Liver (tissue), 2 donors: ENCODE results near the gene PRCC.

Source experiments
- RAD21 ChIP-seq, 2 donors: IDR thresholded peaks; 2 replicates each; pipeline ENCODE4 v1.6.1; 2016; ENCODE audit warnings: antibody characterized with exemption in 2 of 2, mild to moderate bottlenecking in 2 of 2
- TF ChIP-seq, protein P1 (sequence below): IDR thresholded peaks from 2 replicates; pipeline ENCODE4 v1.6.1; 2016; ENCODE audit warnings: antibody characterized with exemption, mild to moderate bottlenecking
- TF ChIP-seq, protein P2 (sequence below): IDR thresholded peaks from 2 replicates; pipeline ENCODE4 v1.6.1; 2016; ENCODE audit warnings: antibody characterized with exemption
- donor health status: healthy.

DNA sequence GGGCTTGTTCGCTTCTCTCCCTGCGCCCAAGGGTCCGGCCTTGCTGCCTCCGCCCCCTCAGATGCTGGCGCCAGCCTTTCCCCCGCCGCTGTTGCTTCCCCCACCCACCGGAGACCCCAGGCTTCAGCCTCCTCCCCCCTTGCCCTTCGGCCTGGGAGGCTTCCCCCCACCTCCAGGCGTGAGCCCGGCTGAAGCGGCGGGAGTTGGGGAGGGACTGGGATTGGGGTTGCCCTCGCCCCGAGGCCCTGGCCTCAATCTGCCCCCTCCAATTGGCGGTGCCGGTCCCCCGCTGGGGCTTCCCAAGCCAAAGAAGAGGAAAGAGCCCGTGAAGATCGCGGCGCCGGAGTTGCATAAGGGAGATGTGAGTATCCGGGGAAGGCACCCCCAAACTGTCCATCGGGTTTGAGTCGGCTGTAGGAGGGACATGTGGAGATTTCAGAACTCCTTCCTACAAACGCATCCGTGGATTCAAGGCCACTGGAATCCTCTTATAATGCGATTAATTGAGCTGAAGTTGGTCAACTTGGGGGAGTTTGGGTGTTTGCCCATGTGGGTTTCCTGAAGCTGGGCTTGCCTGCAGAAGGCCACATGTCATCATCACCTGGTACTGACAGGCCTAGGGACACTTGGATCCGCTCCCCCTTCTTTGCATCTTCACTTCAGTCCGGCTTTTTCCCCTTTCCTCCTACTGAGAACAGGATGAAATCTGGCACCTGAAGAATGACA is 707 bp downstream of the PRCC start:
- TF ChIP-seq, protein P1, sequence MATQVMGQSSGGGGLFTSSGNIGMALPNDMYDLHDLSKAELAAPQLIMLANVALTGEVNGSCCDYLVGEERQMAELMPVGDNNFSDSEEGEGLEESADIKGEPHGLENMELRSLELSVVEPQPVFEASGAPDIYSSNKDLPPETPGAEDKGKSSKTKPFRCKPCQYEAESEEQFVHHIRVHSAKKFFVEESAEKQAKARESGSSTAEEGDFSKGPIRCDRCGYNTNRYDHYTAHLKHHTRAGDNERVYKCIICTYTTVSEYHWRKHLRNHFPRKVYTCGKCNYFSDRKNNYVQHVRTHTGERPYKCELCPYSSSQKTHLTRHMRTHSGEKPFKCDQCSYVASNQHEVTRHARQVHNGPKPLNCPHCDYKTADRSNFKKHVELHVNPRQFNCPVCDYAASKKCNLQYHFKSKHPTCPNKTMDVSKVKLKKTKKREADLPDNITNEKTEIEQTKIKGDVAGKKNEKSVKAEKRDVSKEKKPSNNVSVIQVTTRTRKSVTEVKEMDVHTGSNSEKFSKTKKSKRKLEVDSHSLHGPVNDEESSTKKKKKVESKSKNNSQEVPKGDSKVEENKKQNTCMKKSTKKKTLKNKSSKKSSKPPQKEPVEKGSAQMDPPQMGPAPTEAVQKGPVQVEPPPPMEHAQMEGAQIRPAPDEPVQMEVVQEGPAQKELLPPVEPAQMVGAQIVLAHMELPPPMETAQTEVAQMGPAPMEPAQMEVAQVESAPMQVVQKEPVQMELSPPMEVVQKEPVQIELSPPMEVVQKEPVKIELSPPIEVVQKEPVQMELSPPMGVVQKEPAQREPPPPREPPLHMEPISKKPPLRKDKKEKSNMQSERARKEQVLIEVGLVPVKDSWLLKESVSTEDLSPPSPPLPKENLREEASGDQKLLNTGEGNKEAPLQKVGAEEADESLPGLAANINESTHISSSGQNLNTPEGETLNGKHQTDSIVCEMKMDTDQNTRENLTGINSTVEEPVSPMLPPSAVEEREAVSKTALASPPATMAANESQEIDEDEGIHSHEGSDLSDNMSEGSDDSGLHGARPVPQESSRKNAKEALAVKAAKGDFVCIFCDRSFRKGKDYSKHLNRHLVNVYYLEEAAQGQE, result no peak
- TF ChIP-seq, protein P2, sequence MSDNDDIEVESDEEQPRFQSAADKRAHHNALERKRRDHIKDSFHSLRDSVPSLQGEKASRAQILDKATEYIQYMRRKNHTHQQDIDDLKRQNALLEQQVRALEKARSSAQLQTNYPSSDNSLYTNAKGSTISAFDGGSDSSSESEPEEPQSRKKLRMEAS, result no peak
- TF ChIP-seq RAD21 (IDR thresholded peaks at IDR 0.05), result no peak
